ENCODE data around the gene PTPRS. TPM values are rescaled to one million over a fixed set of nuclear protein-coding genes. Genes with fewer than 3 reads are reported as not detected.
"Not testable (repeated sequence)": the region's sequence is repeated elsewhere in the genome, so short reads cannot be mapped to it uniquely, and the experiment has no call there.

PTPRS gene
- total RNA-seq, 1 experiment from 2014 or later = 215 TPM

- POLR2A ChIA-PET (ENCODE audit: low non-redundant PET) = no interaction called here
These were observed 46.2 kb upstream of the PTPRS start for GRCh38 chr19:5386841-5387240.

GRCh38 chr19:5381197-5381596, 40.6 kb upstream of the PTPRS start:
- intact Hi-C loops (cut with micrococcal nuclease; ENCODE audit: unreplicated experiment); CTCF ChIA-PET; H3K27ac ChIP-seq (ENCODE audit: low read depth, low read length, poor library complexity, severe bottlenecking): not testable (repeated sequence)

More at GRCh38 chr19:5386841-5387240, 46.2 kb upstream of the PTPRS start:
- no peak for DNase-seq (ENCODE audit: low spot score)
- H3K27ac ChIP-seq (ENCODE audit: low read depth, low read length, poor library complexity, severe bottlenecking) = no peak overlapping the region
- CTCF ChIA-PET = interaction anchor here (0.6 kb wide), 1 partner anchor 1776 kb away, joined by 5 read pairs; no protein-coding TSS in a partner anchor
- TF ChIP-seq CTCF (conservative IDR thresholded peaks at IDR 0.05; ENCODE audit: low read depth, low read length) (no peak), EZH2 (IDR thresholded peaks at IDR 0.05; ENCODE audit: borderline replicate concordance, low read depth, low read length, poor library complexity, severe bottlenecking) (no peak)
- no peaks in the 10 kb centered on the region for H3K4me1 ChIP-seq (ENCODE audit: insufficient read depth, low read length, poor library complexity, severe bottlenecking)
- H3K4me3 ChIP-seq (ENCODE audit: low read depth, low read length, poor library complexity, severe bottlenecking) = no peak overlapping the region
- intact Hi-C loops (cut with micrococcal nuclease; ENCODE audit: unreplicated experiment) = no loop called here
- H3K9me3 ChIP-seq (ENCODE audit: low read depth, low read length, poor library complexity, severe bottlenecking) = no peaks in the 10 kb centered on the region
- H3K27me3 ChIP-seq (replicated peaks; ENCODE audit: insufficient read depth, low read depth, low read length, poor library complexity) = peaks cover 10% of the 10 kb centered on the region
- H3K36me3 ChIP-seq (ENCODE audit: insufficient read depth, low read length, poor library complexity, severe bottlenecking) = no peaks in the 10 kb centered on the region
- BruUV-seq (replicated peaks) = no TSS peak

GRCh38 chr19:5380215-5380919, 39.8 kb upstream of the PTPRS start:
- CTCF ChIA-PET = no interaction called here
- H3K4me3 ChIP-seq (ENCODE audit: low read depth, low read length, poor library complexity, severe bottlenecking) = no peak overlapping the region
- no TSS peak for BruUV-seq (replicated peaks)
- DNase-seq (ENCODE audit: low spot score) = no peak
- H3K27ac ChIP-seq (ENCODE audit: low read depth, low read length, poor library complexity, severe bottlenecking) = no peak overlapping the region
- TF ChIP-seq CTCF (conservative IDR thresholded peaks at IDR 0.05; ENCODE audit: low read depth, low read length) (no peak), EZH2 (IDR thresholded peaks at IDR 0.05; ENCODE audit: borderline replicate concordance, low read depth, low read length, poor library complexity, severe bottlenecking) (no peak)
- H3K36me3 ChIP-seq (ENCODE audit: insufficient read depth, low read length, poor library complexity, severe bottlenecking) = no peaks in the 10 kb centered on the region
- intact Hi-C loops (cut with micrococcal nuclease; ENCODE audit: unreplicated experiment) = no loop called here
- no peaks in the 10 kb centered on the region for H3K4me1 ChIP-seq (ENCODE audit: insufficient read depth, low read length, poor library complexity, severe bottlenecking)
- no peaks in the 10 kb centered on the region for H3K27me3 ChIP-seq (replicated peaks; ENCODE audit: insufficient read depth, low read depth, low read length, poor library complexity)
- POLR2A ChIA-PET (ENCODE audit: low non-redundant PET) = interaction anchor here (0.7 kb wide), 1 partner anchor 13 kb away, joined by 3 read pairs; no protein-coding TSS in a partner anchor
- H3K9me3 ChIP-seq (ENCODE audit: low read depth, low read length, poor library complexity, severe bottlenecking) = no peaks in the 10 kb centered on the region

More at GRCh38 chr19:5381197-5381596, 40.6 kb upstream of the PTPRS start:
- H3K4me1 ChIP-seq (ENCODE audit: insufficient read depth, low read length, poor library complexity, severe bottlenecking); H3K9me3 ChIP-seq (ENCODE audit: low read depth, low read length, poor library complexity, severe bottlenecking); H3K4me3 ChIP-seq (ENCODE audit: low read depth, low read length, poor library complexity, severe bottlenecking); H3K36me3 ChIP-seq (ENCODE audit: insufficient read depth, low read length, poor library complexity, severe bottlenecking); POLR2A ChIA-PET (ENCODE audit: low non-redundant PET); BruUV-seq (replicated peaks); H3K27me3 ChIP-seq (replicated peaks; ENCODE audit: insufficient read depth, low read depth, low read length, poor library complexity); DNase-seq (ENCODE audit: low spot score): not testable (repeated sequence)

Measured in A673 (cell line).